GM12875 (cell line): ENCODE results near the gene AGPAT2.

ENCODE experiments used
- H3K4me3 ChIP-seq: one replicate; pipeline ENCODE4 v1.5.1; 2011; ENCODE audit warnings: low read depth, low read length, control low read depth
- TF ChIP-seq, protein P1 (sequence below): IDR thresholded peaks from 2 replicates; pipeline ENCODE4 v1.5.1; 2011; ENCODE audit warnings: low read depth, mild to moderate bottlenecking, control low read depth, inconsistent platforms, low read length, moderate library complexity, borderline replicate concordance; ENCODE audit not compliant: insufficient read depth

AGPAT2 gene

DNA sequence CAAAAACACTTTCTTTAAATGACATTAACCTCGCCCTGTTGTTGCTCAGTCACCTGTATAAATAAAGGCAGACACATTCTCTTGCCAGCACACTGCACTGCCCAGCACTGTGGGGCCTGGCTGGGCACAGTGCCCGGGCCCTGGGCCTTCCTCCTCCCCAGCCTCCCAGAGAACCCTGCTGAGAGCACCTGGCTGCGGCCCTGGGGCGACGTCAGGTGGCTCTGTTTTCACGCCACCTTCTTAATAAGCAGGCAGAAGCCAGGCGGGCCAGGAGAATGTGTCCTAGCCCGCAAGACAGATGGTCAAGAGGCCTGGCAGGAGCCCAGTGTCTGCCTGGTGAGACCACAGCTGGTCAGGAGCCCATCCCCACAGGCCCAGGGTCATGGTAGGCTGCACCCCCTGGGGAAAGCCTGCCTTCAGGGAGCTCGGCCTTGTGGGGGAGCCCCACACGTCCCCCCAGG is 8.2 kb upstream of the AGPAT2 start:
- TF ChIP-seq, protein P1, sequence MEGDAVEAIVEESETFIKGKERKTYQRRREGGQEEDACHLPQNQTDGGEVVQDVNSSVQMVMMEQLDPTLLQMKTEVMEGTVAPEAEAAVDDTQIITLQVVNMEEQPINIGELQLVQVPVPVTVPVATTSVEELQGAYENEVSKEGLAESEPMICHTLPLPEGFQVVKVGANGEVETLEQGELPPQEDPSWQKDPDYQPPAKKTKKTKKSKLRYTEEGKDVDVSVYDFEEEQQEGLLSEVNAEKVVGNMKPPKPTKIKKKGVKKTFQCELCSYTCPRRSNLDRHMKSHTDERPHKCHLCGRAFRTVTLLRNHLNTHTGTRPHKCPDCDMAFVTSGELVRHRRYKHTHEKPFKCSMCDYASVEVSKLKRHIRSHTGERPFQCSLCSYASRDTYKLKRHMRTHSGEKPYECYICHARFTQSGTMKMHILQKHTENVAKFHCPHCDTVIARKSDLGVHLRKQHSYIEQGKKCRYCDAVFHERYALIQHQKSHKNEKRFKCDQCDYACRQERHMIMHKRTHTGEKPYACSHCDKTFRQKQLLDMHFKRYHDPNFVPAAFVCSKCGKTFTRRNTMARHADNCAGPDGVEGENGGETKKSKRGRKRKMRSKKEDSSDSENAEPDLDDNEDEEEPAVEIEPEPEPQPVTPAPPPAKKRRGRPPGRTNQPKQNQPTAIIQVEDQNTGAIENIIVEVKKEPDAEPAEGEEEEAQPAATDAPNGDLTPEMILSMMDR: no peak
- no peak overlapping the region for H3K4me3 ChIP-seq

DNA sequence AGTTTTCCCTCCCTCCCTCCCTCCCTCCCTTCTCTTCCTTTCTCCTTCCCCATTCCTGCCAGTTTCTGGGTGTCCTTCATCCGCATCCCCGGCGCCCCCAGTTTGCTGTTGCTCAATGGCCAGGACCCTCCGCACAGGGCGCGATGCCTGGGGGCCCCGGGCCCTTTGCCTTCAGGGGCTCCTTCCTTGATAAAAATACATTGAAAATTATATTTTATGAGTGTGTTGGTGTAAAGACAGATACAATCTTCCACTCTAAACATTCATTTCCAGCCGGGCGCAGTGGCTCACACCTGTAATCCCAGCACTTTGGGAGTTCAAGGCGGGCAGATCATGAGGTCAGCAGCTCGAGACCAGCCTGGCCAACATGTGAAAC is 7.6 kb upstream of the AGPAT2 start:
- TF ChIP-seq, protein P1: no peak
- no peak overlapping the region for H3K4me3 ChIP-seq

DNA sequence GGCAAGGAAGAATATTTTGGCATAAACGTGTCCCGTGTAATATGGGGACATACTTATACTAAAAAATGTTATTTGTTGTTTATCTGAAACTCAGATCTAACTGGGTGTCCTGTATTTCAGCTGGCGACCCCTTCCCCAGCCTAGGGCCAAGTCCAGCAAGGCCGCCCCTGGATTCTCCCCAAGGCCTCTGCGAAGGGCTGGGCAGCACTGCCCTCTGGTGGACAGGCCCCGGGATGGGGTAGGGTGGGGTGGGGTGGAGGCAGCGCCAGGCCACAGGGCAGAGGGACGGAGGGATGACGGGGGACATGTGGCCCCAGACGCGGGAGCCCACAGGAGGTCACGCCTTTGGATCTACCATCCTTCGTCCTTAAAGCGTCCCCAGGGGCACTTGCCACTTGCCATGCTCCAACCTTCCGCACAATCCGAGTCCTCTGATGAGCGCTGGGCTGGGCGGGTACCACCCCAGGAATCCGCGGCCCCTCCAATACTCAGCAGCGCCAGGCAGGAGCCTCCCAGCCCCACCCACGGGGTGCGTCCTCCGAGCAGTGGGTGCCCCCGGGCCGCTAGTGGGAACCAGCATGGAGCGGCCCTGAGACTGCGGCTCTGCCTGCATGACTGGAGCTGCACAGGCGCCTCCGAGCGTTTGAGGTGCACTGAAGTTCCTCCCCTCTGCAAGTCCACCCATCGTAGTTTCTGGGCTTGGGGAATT is 7.1 kb upstream of the AGPAT2 start:
- TF ChIP-seq, protein P1: peak; percentile 70
- H3K4me3 ChIP-seq: no peak overlapping the region

DNA sequence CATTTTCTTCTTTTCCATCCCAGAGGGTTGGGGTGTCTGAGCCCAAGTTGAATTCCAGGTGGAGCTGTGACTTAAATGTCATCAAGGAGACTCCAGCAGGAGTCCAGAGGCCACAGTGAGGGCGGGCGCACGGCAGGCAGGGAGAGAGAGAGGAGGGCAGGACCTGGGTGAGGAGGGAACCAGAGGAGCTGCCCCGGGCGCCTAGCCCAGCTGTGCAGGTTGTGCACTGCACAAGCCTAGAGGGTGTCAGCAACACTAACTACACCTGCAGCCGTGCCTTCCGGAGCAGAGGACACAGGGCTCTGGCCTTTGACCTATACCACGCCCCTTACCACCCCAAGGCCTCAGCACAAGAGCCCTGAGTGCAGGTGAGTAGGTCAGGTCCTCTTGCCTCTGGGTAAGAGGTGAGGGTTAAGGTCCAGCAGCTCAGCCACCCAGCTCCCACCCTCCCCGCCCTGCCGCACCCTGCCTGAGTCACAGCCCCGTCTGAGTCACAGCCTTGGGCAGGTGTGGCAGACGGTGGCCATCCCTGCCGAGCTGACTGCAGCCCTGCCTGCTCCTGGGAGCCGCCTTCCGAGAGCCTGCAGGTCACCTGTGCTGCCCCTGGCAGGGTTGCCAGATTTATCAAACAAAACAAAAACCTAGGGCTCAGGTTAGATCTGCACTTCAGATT is 6.4 kb upstream of the AGPAT2 start:
- H3K4me3 ChIP-seq: no peak overlapping the region
- TF ChIP-seq, protein P1: no peak

DNA sequence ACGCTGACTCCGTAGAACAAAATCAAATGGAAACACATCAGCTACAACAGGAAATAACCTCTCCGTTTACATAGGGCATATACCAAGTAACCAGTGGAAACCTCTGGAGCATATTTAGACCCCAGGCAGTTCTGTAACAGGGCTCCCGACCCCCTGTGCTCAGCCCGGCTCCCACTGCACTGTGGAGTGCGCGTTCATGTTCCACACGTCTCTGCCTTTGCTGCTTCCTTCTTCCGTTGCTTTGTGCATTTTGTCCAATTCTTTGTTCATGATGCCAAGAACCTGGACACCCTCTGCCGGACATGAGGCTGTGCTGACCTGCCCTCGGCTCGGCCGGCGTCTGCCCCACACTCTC is 5.9 kb upstream of the AGPAT2 start:
- TF ChIP-seq, protein P1: no peak
- H3K4me3 ChIP-seq: no peak overlapping the region

DNA sequence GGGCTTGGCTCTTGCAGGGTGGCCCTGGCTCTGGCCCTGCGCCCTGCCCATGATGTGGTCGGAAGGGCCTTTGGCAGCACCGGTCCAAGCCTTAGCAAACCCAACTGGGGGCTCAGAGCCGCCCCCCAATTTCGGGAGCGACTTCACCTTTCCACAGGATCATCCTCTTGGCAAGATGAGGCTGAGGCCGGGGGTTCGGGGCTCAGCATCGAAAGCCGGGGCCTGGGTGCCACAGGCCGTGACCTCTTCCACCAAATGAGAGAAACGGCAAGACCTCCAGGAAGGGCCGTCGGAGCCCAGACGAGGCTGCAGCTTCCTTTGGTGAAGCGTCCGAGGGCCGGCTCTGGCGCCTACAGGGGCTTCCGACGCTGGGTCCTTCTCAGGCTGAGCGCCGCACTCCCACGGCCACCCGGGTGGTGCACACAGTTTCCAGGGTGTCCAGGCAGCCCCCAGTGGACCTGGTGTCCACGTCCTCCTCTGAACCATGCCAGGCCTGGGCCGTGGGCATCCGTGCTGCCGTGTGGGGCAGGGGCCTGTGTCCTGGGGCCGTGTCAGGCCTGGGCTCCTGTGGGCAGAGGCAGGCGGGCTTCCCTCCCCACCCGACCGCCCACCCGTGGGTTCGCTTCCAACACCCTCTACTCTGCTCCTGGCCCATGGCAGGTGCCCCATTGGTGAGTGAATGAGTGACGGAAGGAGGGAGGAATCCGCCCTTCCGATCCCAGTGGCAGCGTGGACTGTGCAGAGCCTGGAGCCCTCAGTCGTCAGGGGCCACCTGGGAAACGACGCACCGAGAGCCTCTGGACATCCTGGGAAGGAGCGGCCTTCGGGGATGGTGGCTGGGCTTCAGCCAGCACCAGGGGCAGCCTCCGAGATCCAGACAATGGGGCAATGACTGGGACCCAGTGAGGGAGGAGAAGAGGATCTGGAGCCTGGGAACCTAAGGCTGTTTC is 5.2 kb upstream of the AGPAT2 start:
- TF ChIP-seq, protein P1: no peak
- H3K4me3 ChIP-seq: no peak overlapping the region
